ENCODE measurements around the gene PDE8B.

The PDE8B gene

DNA sequence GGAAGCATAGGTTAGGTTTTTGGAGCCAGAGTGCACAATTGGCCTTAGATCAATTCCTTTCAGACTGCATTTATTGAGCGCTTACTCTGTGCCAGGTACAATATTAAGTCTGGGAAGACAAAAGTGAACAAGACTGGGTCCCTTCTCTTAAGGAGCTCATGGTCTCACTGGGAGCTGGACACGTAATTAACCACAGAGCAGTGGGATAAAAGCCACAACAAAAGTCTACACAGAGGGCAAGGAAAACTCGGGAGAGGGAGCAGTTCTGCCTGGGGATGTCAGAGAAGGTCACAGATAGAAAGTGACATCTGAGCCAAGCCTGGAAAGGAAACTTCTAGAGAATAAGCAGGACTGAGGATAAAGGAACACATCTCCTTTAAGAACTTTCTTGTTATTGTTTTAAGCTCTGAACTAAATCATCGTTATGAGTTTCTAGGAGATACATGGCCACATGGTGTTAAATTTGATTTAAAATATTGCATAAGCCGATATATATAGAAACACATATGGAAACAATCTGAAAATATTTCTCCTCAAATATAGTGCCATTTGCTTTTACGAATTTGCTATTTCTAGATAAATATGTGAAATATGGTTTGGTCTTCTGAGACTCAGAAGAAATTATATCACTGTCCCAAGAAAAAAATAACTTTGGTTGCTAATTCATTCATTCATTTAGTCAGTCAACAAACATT, 40.1 kb upstream of the PDE8B start:
- TF ChIP-seq ZNF70 (CRISPR knock-in tag; IDR thresholded peaks at IDR 0.05) = no peak
- TF ChIP-seq ZC3H10 (CRISPR knock-in tag; IDR thresholded peaks at IDR 0.05) = no peak
- no peak for TF ChIP-seq GLIS3 (CRISPR knock-in tag; IDR thresholded peaks at IDR 0.05)
- no peak for TF ChIP-seq PPARA (CRISPR knock-in tag; IDR thresholded peaks at IDR 0.05; ENCODE audit: borderline replicate concordance)
- TF ChIP-seq RARB (CRISPR knock-in tag; IDR thresholded peaks at IDR 0.05) = no peak
- no peak for TF ChIP-seq OSR1 (CRISPR knock-in tag; IDR thresholded peaks at IDR 0.05)
- no peak for TF ChIP-seq ZFP30 (CRISPR knock-in tag; IDR thresholded peaks at IDR 0.05)
- TF ChIP-seq BACH2 (CRISPR knock-in tag; IDR thresholded peaks at IDR 0.05; ENCODE audit: borderline replicate concordance) = no peak
- TF ChIP-seq ZNF565 (CRISPR knock-in tag; conservative IDR thresholded peaks at IDR 0.05; ENCODE audit: low read depth) = no peak
- no peak for TF ChIP-seq TOX (CRISPR knock-in tag; IDR thresholded peaks at IDR 0.05; ENCODE audit: borderline replicate concordance)
- TF ChIP-seq, protein P1, sequence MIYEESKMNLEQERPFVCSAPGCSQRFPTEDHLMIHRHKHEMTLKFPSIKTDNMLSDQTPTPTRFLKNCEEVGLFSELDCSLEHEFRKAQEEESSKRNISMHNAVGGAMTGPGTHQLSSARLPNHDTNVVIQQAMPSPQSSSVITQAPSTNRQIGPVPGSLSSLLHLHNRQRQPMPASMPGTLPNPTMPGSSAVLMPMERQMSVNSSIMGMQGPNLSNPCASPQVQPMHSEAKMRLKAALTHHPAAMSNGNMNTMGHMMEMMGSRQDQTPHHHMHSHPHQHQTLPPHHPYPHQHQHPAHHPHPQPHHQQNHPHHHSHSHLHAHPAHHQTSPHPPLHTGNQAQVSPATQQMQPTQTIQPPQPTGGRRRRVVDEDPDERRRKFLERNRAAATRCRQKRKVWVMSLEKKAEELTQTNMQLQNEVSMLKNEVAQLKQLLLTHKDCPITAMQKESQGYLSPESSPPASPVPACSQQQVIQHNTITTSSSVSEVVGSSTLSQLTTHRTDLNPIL (CRISPR knock-in tag; IDR thresholded peaks at IDR 0.05; ENCODE audit: low read depth) = no peak
- no peak for TF ChIP-seq ZNF8 (CRISPR knock-in tag; IDR thresholded peaks at IDR 0.05)
- TF ChIP-seq, protein P2, sequence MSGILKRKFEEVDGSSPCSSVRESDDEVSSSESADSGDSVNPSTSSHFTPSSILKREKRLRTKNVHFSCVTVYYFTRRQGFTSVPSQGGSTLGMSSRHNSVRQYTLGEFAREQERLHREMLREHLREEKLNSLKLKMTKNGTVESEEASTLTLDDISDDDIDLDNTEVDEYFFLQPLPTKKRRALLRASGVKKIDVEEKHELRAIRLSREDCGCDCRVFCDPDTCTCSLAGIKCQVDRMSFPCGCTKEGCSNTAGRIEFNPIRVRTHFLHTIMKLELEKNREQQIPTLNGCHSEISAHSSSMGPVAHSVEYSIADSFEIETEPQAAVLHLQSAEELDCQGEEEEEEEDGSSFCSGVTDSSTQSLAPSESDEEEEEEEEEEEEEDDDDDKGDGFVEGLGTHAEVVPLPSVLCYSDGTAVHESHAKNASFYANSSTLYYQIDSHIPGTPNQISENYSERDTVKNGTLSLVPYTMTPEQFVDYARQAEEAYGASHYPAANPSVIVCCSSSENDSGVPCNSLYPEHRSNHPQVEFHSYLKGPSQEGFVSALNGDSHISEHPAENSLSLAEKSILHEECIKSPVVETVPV (CRISPR knock-in tag; IDR thresholded peaks at IDR 0.05) = no peak
- no peak for TF ChIP-seq ZFP3 (CRISPR knock-in tag; IDR thresholded peaks at IDR 0.05)
- TF ChIP-seq, protein P3, sequence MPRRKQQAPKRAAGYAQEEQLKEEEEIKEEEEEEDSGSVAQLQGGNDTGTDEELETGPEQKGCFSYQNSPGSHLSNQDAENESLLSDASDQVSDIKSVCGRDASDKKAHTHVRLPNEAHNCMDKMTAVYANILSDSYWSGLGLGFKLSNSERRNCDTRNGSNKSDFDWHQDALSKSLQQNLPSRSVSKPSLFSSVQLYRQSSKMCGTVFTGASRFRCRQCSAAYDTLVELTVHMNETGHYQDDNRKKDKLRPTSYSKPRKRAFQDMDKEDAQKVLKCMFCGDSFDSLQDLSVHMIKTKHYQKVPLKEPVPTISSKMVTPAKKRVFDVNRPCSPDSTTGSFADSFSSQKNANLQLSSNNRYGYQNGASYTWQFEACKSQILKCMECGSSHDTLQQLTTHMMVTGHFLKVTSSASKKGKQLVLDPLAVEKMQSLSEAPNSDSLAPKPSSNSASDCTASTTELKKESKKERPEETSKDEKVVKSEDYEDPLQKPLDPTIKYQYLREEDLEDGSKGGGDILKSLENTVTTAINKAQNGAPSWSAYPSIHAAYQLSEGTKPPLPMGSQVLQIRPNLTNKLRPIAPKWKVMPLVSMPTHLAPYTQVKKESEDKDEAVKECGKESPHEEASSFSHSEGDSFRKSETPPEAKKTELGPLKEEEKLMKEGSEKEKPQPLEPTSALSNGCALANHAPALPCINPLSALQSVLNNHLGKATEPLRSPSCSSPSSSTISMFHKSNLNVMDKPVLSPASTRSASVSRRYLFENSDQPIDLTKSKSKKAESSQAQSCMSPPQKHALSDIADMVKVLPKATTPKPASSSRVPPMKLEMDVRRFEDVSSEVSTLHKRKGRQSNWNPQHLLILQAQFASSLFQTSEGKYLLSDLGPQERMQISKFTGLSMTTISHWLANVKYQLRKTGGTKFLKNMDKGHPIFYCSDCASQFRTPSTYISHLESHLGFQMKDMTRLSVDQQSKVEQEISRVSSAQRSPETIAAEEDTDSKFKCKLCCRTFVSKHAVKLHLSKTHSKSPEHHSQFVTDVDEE (CRISPR knock-in tag; IDR thresholded peaks at IDR 0.05) = no peak
- TF ChIP-seq SNAI2 (CRISPR knock-in tag; IDR thresholded peaks at IDR 0.05) = no peak
- TF ChIP-seq, protein P4, sequence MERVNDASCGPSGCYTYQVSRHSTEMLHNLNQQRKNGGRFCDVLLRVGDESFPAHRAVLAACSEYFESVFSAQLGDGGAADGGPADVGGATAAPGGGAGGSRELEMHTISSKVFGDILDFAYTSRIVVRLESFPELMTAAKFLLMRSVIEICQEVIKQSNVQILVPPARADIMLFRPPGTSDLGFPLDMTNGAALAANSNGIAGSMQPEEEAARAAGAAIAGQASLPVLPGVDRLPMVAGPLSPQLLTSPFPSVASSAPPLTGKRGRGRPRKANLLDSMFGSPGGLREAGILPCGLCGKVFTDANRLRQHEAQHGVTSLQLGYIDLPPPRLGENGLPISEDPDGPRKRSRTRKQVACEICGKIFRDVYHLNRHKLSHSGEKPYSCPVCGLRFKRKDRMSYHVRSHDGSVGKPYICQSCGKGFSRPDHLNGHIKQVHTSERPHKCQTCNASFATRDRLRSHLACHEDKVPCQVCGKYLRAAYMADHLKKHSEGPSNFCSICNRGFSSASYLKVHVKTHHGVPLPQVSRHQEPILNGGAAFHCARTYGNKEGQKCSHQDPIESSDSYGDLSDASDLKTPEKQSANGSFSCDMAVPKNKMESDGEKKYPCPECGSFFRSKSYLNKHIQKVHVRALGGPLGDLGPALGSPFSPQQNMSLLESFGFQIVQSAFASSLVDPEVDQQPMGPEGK (CRISPR knock-in tag; IDR thresholded peaks at IDR 0.05; ENCODE audit: borderline replicate concordance) = no peak
- TF ChIP-seq, protein P5, sequence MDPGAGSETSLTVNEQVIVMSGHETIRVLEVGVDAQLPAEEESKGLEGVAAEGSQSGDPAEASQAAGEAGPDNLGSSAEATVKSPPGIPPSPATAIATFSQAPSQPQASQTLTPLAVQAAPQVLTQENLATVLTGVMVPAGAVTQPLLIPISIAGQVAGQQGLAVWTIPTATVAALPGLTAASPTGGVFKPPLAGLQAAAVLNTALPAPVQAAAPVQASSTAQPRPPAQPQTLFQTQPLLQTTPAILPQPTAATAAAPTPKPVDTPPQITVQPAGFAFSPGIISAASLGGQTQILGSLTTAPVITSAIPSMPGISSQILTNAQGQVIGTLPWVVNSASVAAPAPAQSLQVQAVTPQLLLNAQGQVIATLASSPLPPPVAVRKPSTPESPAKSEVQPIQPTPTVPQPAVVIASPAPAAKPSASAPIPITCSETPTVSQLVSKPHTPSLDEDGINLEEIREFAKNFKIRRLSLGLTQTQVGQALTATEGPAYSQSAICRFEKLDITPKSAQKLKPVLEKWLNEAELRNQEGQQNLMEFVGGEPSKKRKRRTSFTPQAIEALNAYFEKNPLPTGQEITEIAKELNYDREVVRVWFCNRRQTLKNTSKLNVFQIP (CRISPR knock-in tag; IDR thresholded peaks at IDR 0.05; ENCODE audit: borderline replicate concordance, low read depth) = no peak
- no peak for ATAC-seq

DNA sequence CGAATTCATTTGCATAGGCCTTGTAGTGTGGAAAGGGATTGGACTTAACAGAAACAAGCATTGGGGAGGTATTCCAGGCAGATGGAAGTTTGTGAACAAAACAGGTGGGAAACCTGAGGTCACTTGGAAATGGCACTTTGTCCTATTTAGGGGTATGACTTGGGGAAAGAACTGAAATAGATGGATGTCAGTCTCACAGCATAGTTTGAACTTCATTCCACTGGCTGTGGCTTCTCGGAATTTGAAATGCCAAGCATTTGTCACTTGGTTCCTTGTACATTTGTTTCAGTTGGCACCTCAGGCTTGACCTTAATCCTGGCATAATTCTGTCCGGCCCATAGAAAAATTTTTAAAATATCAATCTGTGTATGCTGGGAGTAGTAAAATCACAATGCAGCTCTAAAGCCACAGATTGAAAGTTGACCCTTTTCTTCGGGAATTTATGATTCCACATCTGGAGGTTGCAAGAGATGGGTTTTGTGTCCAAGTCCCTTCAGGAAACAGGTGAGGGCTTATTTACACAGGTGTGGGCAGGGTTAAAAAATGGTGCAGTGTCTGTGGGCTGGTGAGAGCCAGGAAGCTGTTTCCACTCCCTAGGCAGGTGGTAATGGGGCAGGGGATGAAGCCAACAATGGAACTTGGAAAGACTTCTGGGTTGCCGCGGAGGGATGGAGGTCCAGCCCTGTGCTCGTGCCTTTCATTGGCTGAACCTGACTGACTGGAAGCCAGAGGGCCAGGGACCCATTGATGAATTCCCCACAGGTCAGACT, 39.2 kb upstream of the PDE8B start:
- ATAC-seq = no peak
- TF ChIP-seq SNAI2 (CRISPR knock-in tag; IDR thresholded peaks at IDR 0.05) (no peak), OSR1 (CRISPR knock-in tag; IDR thresholded peaks at IDR 0.05) (no peak), ZFP3 (CRISPR knock-in tag; IDR thresholded peaks at IDR 0.05) (no peak), ZNF70 (CRISPR knock-in tag; IDR thresholded peaks at IDR 0.05) (no peak), ZNF8 (CRISPR knock-in tag; IDR thresholded peaks at IDR 0.05) (no peak), TOX (CRISPR knock-in tag; IDR thresholded peaks at IDR 0.05; ENCODE audit: borderline replicate concordance) (no peak), GLIS3 (CRISPR knock-in tag; IDR thresholded peaks at IDR 0.05) (no peak), BACH2 (CRISPR knock-in tag; IDR thresholded peaks at IDR 0.05; ENCODE audit: borderline replicate concordance) (no peak), CSDC2 (CRISPR knock-in tag; IDR thresholded peaks at IDR 0.05) (no peak), ZNF565 (CRISPR knock-in tag; conservative IDR thresholded peaks at IDR 0.05; ENCODE audit: low read depth) (no peak), RARB (CRISPR knock-in tag; IDR thresholded peaks at IDR 0.05) (no peak)
- TF ChIP-seq, protein P5 (CRISPR knock-in tag; IDR thresholded peaks at IDR 0.05; ENCODE audit: borderline replicate concordance, low read depth) = no peak
- TF ChIP-seq, protein P4 (CRISPR knock-in tag; IDR thresholded peaks at IDR 0.05; ENCODE audit: borderline replicate concordance) = no peak
